A549 (cell line): ENCODE results near the gene SGSM1.

Experiments
- CBX2 ChIP-seq: fragments of 200-600 bp; sonication (generic); IDR thresholded peaks from 2 replicates; pipeline ENCODE4 v1.6.1; 2016; ENCODE audit warnings: low read depth, mild to moderate bottlenecking, borderline replicate concordance
- CEBPB ChIP-seq, 2 experiments: fragments of >200 bp in 1 of 2; sonication (Bioruptor Twin) in 1 of 2; formaldehyde crosslinking in 1 of 2; IDR thresholded peaks; 2 replicates each; pipeline ENCODE4 v1.6.1; 2012 to 2016
- CHD4 ChIP-seq: fragments of 200-600 bp; sonication (generic); IDR thresholded peaks from 2 replicates; pipeline ENCODE4 v1.6.1; 2016; ENCODE audit warnings: antibody characterized with exemption, mild to moderate bottlenecking, borderline replicate concordance
- CTCF ChIP-seq: fragments of >200 bp; sonication (Bioruptor Twin); formaldehyde crosslinking; IDR thresholded peaks from 3 replicates; pipeline ENCODE4 v1.5.1; 2016
- E2F6 ChIP-seq: IDR thresholded peaks from 2 replicates; pipeline ENCODE4 v1.6.1; 2012; ENCODE audit warnings: low read depth, borderline replicate concordance
- MYC ChIP-seq: IDR thresholded peaks from 2 replicates; pipeline ENCODE4 v1.6.1; 2012; ENCODE audit warnings: mild to moderate bottlenecking, inconsistent platforms, low read length, improper control_type of control experiment, borderline replicate concordance
- NR3C1 ChIP-seq: fragments of >200 bp; sonication (Bioruptor Twin); formaldehyde crosslinking; IDR thresholded peaks from 3 replicates; pipeline ENCODE4 v1.6.1; 2017
- POLR2A ChIP-seq: IDR thresholded peaks from 2 replicates; pipeline ENCODE4 v1.6.1; 2012; ENCODE audit warnings: mild to moderate bottlenecking, low read length
- RAD21 ChIP-seq, 2 experiments: fragments of >200 bp in 1 of 2; sonication (Bioruptor Twin) in 1 of 2; formaldehyde crosslinking in 1 of 2; IDR thresholded peaks in 1 of 2; conservative IDR thresholded peaks in 1 of 2; 2 replicates in 1 of 2; 3 replicates in 1 of 2; pipeline ENCODE4 v1.6.1; 2012 to 2018; ENCODE audit warnings: inconsistent platforms in 1 of 2
- RCOR1 ChIP-seq: fragments of 150-350 bp; IDR thresholded peaks from 2 replicates; pipeline ENCODE4 v1.6.1; 2014; ENCODE audit warnings: antibody characterized with exemption, low read length, low read depth
- TF ChIP-seq, protein P1 (sequence below): IDR thresholded peaks from 2 replicates; pipeline ENCODE4 v1.6.1; 2012

- TF ChIP-seq RCOR1 (no peak), CTCF (no peak), POLR2A (no peak), RAD21 (conservative IDR thresholded peaks at IDR 0.05 in 1 of 2, IDR thresholded peaks at IDR 0.05 in 1 of 2) (no peak), E2F6 (no peak), NR3C1 (no peak), CBX2 (no peak), CHD4 (no peak), MYC (no peak), CEBPB (IDR thresholded peaks at IDR 0.05) (no peak)
- TF ChIP-seq, protein P1, sequence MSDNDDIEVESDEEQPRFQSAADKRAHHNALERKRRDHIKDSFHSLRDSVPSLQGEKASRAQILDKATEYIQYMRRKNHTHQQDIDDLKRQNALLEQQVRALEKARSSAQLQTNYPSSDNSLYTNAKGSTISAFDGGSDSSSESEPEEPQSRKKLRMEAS = no peak
Observed at GRCh38 chr22:24975813-24976341, 169.9 kb downstream of the SGSM1 start.
